Measurements from ENCODE around the gene METAP2. TPM values are rescaled to one million over a fixed set of nuclear protein-coding genes. Genes with fewer than 3 reads are reported as not detected.
"Not testable (repeated sequence)": the region's sequence is repeated elsewhere in the genome, so short reads cannot be mapped to it uniquely, and the experiment has no call there.

METAP2 gene
- total RNA-seq (2014; rRNA removed; shearing (Covaris generic)), result 129 and 138 TPM in 2 replicates
- polyA plus RNA-seq (2015; cell fraction: cytosol; rRNA removed), result 133 and 162 TPM in 2 replicates
- polyA plus RNA-seq (2015; cell fraction: nucleus; rRNA removed), result 93.9 and 95.9 TPM in 2 replicates

GRCh38 chr12:95473884-95474659 is at the start of gene METAP2:
TSS of gene METAP2 (plus strand) at chr12:95474152. CDS start at chr12:95474180, 28 bp downstream.
- peak; percentile 97 for DNase-seq (ENCODE audit: low read depth)

- no peak for DNase-seq (ENCODE audit: low read depth)
Observed at GRCh38 chr12:95424271-95424994, 49.5 kb upstream of the METAP2 start.

- DNase-seq (ENCODE audit: low read depth), result no peak
Observed at GRCh38 chr12:95429172-95429510, 44.8 kb upstream of the METAP2 start.

GRCh38 chr12:95431120-95431519 is 42.8 kb upstream of the METAP2 start:
- no peak for DNase-seq (ENCODE audit: low read depth)

GRCh38 chr12:95435355-95435754 is 38.6 kb upstream of the METAP2 start:
- no peak for DNase-seq (ENCODE audit: low read depth)

- DNase-seq (ENCODE audit: low read depth), result no peak
Observed at GRCh38 chr12:95437565-95437964, 36.4 kb upstream of the METAP2 start.

GRCh38 chr12:95439461-95440230 is 34.3 kb upstream of the METAP2 start:
- DNase-seq (ENCODE audit: low read depth), result no peak

GRCh38 chr12:95440401-95440800 is 33.6 kb upstream of the METAP2 start:
- DNase-seq (ENCODE audit: low read depth), result peak; percentile 56

- DNase-seq (ENCODE audit: low read depth), result no peak
Observed at GRCh38 chr12:95443459-95443858, 30.5 kb upstream of the METAP2 start.

- not testable (repeated sequence) for DNase-seq (ENCODE audit: low read depth)
Observed at GRCh38 chr12:95445099-95445498, 28.9 kb upstream of the METAP2 start.

- DNase-seq (ENCODE audit: low read depth), result no peak
Observed at GRCh38 chr12:95445884-95446505, 28.0 kb upstream of the METAP2 start.

- DNase-seq (ENCODE audit: low read depth), result no peak
Observed at GRCh38 chr12:95446506-95446900, 27.4 kb upstream of the METAP2 start.

GRCh38 chr12:95449656-95450055 is 24.3 kb upstream of the METAP2 start:
- not testable (repeated sequence) for DNase-seq (ENCODE audit: low read depth)

GRCh38 chr12:95452501-95452900 is 21.5 kb upstream of the METAP2 start:
- not testable (repeated sequence) for DNase-seq (ENCODE audit: low read depth)

- DNase-seq (ENCODE audit: low read depth), result peak; percentile 38
Observed at GRCh38 chr12:95453881-95454280, 20.1 kb upstream of the METAP2 start.

- DNase-seq (ENCODE audit: low read depth), result not testable (repeated sequence)
Observed at GRCh38 chr12:95454780-95455215, 19.2 kb upstream of the METAP2 start.

GRCh38 chr12:95457605-95458004 is 16.3 kb upstream of the METAP2 start:
- not testable (repeated sequence) for DNase-seq (ENCODE audit: low read depth)

- no peak for DNase-seq (ENCODE audit: low read depth)
Observed at GRCh38 chr12:95458761-95459160, 15.2 kb upstream of the METAP2 start.

- no peak for DNase-seq (ENCODE audit: low read depth)
Observed at GRCh38 chr12:95459310-95459709, 14.6 kb upstream of the METAP2 start.

- no peak for DNase-seq (ENCODE audit: low read depth)
Observed at GRCh38 chr12:95460105-95460504, 13.8 kb upstream of the METAP2 start.

- DNase-seq (ENCODE audit: low read depth), result no peak
Observed at GRCh38 chr12:95460896-95461295, 13.1 kb upstream of the METAP2 start.

Measured in HT1080 (cell line).